Suppressor macrophage (primary cell): ENCODE measurements around the gene NUP210L.
"Not testable (repeated sequence)": the region's sequence is repeated elsewhere in the genome, so short reads cannot be mapped to it uniquely, and the experiment has no call there.

Source experiments
- DNase-seq, 4 experiments: peaks; one replicate each; pipeline ENCODE4 v3.0.0-alpha.2; 2020 to 2022

Gene NUP210L

DNA sequence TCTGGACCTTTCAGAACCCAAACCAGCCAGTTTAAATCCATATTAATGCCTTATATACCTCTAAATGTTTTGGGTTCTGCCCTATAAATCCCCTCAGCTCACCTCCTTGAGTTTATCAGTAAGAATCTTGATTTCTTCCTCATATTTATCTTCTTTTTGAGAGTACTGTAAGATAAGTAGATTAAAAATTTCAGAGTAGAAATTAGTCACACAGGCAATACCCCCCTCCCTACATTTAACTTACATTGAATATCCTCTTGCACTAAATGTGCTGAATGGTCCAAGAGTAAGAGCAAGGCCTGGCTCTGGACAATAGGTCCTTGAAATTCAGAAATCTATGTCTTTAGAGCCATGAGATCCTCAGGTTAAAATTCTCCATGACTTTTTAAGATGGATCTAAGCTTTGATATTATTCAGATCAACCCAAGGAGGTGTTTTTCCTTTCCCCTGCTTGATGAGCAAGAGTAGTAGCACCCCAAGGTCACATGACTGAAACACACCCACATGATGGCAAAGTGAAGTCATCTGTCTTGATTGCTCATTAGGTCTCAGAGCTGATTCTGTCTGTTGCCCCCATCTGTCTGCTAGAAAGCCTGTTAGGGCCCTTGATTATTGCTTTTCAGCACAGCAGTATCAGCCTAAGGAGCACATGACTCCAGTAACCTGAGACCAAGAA, 15.8 kb upstream of the NUP210L start:
- peak; percentile 41 to 64 (median 60) for DNase-seq

DNA sequence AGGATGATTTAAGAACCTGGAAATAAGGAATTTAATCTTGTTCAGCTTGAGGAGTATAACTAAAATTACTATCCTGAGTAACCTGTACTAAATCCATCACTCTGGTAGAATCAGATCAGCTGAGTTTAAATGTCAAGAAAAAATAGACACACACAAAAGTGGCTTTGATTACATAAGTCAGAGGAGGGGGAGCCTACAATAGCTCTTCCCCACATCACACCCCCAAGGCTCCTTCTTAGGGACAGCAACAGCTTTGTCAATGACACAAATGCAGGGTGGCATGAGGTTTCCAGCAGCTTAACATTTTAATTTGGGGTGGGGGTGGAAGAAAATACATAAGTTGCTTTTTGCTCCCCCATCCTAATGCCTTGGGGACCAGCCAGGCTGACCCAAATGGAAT, 12.6 kb upstream of the NUP210L start:
- no peak for DNase-seq

DNA sequence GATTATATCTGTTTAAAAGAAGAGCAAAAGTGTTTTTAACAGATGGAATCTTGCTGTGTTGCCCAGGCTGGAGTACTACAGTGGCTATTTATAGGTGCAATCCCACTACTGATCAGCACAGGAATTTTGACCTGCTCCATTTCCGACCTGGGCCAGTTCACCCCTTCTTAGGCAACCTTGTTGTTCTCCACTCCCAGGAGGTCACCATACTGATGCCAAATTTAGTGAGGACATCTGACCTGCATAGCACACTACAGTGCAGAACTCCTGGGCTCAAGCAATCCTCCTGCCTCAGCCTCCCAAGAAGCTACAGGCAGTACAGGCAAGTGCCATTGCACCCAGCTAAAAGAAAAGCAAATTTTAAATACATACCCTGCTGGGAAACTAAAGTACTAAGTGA, 11.3 kb upstream of the NUP210L start:
- no peak for DNase-seq

DNA sequence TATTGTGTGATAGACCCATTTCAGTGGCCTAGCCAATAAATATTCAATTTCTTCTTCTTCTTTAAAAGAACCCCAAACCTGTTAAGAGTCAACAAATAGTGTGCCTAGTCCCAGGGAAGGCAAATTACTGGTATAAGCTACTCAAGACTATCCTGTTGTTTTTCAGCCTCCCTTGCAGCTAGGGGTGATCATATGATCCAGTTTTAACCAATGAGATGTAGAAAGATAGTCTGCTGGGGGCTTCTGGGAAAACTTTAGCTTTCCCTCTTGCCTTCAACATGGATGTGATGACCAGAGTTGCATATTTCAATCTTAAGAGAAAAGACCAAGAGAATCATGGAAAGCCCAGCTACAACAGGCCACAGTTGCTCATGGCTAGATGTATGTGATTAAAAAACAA, 4.7 kb upstream of the NUP210L start:
- DNase-seq: no peak

DNA sequence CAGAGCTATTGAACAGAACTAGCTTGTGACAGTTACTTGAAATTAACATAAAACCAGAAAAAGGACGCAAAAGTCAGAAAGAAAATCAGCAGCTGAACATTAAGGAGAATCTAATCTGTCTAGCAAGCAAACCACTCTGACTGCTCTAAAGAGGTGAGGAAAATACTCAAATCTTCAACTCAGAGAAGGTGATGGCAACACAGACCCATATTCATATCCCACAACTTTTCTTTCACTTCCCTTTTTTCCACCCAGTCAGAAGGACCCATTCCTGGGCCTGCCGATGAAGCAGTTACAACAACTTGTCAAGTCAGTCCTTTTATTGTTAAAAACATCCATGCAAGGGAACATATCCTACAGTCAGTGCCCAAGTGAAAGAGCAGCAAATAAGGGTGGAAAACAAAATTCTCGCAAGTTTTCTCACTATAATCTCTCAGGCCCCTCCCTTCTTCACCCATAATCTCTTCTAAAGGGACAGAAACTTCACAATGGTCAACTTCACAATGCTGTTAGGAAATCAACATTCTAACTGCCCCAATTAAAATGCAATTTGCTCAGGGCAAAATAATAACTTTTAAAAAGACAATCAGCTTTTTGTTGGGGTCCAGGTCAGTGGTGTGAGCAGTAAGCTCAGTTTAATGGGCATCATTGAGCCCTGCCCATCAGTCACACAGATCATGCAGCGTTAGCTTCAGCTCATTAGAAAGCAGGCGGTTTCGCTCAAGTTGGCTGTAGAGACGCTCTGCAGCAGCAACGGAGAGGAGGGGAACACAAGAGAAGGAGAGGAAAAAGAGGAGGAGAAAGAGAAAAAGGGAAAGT, 3.6 kb upstream of the NUP210L start:
- DNase-seq: peak; percentile 70 to 87 (median 80)

DNA sequence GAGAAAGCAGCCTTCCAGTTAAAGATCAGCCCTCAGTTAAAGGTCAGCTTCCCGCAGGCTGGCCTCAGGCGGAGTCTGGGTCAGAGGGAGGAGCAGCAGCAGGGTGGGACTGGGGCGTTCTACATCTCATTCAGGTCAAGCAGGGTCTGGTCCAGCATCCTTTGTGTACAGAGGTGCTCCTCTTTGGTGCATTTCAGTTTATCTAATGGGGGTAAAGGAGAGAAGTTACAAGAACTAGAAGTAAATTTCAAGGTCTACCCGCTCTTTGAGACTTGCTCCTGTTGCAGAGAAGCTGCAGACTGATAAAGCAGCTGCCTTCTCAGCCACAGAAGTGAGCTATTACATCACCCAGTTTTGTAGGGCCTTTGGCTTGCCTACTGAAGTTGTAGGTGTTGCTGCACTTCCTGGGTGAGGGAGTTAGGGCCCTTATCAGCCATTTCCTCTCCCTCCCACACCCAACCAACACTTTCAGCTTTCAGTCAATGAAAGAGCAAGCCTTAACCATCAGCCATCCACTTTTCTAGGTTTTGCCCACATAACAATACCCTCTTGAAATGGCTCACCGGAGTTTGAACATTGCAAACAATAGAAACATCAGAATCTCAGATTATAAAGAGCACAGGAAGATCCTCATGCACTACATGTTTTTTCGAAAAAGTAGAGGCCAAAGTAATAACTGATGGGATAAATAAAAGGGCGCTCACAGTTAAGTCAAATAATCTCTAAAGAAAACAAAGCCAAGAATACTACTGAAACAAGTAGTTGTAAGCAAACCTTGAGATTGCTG, 2.8 kb upstream of the NUP210L start:
- DNase-seq: peak; percentile 56 to 82 (median 78)

DNA sequence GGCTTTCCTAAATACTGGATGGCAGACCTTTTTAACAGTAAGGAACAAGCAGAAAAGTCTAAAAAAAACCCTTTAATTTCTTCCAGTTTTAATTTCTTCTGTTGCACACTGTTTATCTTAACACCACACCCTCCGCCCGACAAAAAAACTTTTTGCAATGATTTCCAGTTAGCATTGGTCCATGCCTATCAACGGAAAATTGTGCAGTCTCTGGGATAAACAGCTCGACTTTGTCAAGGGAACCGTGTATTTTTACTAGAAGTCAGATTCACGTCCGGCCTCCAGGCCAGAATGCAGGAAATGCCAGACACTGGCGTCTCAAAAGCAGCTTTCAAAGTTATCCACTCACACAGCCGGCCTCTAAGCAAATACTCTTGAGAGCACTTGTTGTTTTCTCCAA, 378 bp upstream of the NUP210L start:
- DNase-seq: no peak

DNA sequence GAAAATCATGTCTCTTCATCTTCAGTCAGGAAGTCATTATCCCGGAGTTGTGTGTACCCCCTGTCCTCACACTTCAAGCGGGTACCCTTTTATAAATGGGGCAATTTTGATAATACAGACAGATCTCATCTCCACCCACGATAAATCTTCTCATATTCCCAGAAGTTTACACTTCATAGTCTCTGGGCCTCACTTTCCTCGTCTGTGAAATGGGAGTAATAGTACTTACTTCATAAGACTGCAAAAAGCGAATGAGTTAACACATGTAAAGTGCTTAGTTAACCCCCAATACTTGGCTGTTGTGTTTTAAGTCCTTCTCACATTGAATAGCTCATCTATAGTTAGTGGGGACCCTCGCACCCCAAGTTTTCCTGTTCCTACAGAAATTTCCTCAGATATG, 820 bp downstream of the NUP210L start:
- no peak for DNase-seq

DNA sequence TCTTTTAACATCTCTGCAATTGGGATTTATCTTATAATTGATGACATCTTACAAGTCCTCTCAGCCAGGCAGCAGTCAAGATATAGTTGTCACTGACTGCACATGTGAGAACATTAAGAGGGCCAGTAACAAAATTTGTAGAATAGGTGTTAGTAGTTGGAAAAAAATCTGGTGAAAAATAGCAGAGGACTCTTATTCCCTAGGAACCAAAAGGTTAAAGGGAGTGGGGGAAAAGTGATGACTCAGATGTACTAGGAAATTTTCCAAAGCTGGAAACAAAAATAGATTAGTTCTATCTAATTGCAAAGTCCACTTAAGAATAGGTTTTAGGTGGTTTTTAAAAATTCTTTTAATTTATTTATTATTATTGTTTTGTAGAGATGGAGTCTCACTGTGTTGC, 3.6 kb downstream of the NUP210L start:
- DNase-seq: no peak

DNA sequence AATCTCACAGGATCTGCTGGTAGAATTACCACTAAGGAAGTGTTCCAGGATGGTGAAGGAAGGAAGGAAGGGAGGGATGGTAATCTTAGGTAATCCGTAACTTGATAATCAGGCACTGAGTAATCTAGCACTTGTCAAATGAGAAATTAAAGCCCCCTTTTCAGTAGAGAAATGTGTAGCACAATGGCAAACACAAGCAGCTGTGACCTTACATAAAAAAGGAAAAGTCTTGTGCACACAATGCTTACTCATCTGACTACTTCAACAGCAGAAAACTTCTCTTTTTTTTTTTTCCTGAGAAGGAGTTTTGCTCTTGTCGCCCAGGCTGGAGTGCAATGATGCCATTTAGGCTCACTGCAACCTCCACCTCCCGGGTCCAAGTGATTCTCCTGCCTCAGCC, 6.1 kb downstream of the NUP210L start:
- DNase-seq: peak; percentile 45 to 79 (median 66)

DNA sequence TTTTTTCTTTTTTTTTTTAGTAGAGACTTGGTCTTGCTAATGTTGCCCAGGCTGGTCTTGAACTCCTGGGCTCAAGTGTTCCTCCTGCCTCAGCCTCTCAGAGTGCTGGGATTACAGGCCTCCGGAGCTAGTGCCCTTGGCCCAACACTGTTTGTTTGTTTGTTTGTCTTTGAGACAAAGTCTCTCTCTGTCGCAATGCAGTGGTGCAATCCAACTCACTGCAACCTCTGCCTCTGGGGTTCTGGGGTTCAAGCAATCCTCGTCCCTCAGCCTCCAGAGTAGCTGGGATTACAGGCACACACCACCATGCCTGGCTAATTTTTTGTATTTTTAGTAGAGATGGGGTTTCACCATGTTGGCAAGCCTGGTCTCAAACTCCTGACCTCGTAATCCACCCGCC, 7.4 kb downstream of the NUP210L start:
- peak in 1 of 4 experiments; percentile 15 for DNase-seq

DNA sequence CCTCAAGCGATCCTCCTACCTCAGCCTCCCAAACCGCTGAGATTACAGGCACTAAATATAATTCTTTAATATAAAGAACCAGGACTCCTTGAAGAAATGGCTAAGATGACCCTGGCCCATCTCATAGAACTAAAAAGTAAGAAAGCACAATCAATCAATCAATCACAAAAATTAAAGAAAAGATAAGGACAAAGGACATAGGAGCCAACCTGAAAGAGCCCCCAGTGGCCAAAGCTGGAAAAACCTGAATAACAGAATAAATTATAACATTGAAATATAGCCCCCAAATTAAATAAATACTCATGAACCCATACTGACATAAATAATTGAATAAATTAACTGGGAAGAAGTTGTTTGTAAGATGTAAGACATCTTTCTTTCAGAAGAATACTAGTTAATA, 8.9 kb downstream of the NUP210L start:
- DNase-seq: peak in 1 of 4 experiments; percentile 32

DNA sequence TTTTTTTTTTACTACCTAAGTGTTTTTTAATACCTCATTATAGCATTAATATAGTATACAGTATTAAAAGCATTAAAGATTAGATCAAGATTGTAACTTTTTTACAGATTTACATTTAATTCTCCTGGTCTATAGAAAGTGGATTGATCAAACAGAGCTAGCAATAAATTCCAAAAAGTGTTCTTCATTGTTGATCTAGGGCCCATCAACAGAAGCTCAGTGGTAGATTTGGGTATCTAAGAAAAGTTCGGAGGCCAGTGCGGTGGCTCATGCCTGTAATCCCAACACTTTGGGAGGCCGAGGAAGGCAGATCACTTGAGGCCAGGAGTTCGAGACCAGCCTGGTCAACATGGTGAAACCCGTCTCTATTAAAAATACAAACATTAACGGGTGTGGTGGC, 12.5 kb downstream of the NUP210L start:
- DNase-seq: no peak

DNA sequence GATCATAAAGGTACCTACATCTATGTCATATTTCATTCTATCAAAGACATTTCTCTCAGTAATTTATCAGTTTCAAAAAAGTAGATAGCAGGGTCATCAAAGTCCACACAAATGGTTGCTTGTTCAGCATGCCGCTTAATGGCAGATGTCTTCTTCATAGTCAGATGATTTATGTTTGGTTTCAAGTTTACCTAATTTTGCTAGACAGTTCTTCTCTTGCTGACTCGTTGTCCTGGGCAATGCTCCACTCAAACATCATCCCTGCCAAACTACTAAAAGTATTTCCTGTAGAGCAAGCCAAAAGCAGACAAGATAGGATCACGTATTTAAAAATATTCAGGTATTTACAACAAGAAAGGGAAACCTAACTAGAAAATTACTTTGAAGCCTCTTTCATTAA, 13.6 kb downstream of the NUP210L start:
- DNase-seq: no peak

DNA sequence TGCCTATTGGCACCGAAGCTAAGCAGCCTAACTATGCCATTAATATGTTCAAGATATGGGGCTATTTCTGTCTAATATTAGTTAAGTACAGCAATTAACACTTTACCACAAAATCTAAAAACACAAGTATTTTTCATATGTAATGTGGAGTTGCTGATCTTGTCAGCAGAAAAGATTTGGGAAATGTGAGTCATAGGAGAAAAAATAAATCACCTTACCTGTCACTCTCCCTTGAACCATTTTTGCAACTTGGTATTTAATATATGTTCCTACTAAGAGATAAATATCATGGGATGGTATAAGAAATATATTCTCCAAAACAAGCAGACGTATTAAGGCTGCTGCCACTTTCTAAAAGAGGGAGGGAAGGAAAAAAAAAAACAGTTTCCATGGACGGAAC, 17.0 kb downstream of the NUP210L start:
- no peak for DNase-seq

DNA sequence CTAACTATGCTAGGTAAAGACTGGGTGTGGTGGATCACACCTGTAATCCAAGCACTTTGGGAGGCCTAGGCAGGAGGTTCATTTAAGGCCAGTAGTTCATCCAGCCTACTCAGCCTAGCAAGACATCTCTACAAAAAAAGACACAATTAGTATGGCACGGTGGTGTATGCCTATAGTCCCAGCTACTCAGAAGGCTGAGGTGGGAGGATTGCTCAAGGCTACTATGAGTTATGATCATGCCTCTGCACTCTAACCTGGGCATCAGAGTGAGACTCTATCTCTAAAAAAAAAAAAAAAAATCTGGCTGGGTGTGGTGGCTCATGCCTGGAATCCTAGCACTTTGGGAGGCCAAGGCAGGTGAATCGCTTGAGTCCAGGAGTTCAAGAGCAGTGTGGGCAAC, 21.6 kb downstream of the NUP210L start:
- peak; percentile 32 to 66 (median 58) for DNase-seq

DNA sequence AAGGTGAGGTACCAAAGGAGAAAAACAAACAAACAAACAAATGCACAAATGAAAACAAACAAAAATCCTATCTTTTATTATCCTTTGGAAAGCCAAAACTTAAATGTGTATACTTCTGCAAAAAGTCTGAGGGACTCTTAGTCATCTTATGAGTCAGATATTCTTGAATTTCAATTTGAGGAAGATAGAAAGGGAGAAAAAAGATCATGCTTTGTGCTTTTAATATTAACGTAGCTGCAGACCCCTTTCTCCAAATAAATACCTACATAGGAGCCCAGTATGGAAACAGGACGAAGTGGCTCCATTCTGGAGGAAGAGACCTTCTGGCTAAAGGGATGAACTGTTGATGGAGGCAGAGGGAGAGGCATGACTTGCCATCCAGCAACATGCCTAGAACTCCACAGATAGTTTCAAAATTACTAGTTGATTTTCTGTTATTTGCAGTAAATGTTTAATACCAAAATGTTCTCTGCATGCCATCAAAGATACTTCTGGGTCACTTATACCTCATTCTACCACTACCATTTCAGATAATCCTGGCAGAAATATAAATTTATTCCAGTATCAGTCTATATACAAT, 25.4 kb downstream of the NUP210L start:
- peak in 3 of 4 experiments; percentile 19 to 76 (median 76) for DNase-seq

DNA sequence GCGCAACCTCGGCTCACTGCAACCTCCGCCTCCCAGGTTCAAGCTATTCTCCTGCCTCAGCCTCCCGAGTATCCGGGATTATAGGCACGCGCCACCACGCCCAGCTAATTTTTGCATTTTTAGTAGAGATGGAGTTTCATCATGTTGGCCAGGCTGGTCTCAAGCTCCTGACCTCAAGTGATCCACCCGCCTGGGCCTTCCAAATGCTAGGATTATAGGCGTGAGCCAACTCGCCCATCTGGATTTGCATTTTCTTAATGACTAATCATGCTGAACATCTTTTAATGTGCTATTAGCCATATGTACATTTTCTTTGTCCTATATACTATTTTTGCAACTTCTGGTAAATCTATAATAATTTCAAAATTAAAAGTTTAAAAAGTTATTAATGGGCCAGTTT, 31.7 kb downstream of the NUP210L start:
- DNase-seq: not testable (repeated sequence)

DNA sequence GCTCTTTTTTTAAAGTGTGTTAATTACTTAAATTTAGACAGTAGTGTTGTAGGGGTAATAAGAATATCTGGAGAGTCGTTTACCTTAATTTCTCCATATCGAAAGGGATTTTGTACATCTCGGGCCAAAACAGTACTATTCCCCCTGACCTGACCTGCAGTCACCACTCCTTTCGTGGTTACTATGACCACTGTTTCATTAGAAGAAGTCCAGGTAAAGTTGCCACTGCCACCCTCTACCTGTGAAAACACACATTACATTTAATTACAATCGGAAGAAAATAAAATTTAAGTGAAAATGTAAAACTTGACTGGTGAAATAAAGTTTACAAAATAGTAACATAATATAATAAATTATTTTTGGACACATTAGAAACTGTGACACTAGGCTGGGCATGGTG, 37.2 kb downstream of the NUP210L start:
- no peak for DNase-seq

DNA sequence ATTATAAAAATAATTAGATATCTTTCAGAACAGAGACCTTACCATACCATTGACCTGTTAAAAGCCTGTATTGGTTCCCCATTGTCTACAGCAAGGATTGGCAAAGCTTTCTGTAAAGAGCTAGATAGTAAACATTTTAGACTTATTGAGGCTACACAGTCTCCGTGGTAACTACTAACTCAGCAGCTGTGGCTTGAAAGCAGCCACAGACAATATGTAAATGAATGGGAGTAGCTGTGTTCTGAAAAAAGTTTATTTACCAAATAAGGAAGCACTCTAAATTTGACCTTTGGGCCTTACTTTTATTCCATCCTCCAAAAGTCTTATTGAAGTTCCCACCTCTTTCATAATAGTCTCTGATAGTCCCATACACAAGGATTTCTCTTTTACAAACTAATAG, 39.7 kb downstream of the NUP210L start:
- peak in 3 of 4 experiments; percentile 8 to 49 (median 43) for DNase-seq

DNA sequence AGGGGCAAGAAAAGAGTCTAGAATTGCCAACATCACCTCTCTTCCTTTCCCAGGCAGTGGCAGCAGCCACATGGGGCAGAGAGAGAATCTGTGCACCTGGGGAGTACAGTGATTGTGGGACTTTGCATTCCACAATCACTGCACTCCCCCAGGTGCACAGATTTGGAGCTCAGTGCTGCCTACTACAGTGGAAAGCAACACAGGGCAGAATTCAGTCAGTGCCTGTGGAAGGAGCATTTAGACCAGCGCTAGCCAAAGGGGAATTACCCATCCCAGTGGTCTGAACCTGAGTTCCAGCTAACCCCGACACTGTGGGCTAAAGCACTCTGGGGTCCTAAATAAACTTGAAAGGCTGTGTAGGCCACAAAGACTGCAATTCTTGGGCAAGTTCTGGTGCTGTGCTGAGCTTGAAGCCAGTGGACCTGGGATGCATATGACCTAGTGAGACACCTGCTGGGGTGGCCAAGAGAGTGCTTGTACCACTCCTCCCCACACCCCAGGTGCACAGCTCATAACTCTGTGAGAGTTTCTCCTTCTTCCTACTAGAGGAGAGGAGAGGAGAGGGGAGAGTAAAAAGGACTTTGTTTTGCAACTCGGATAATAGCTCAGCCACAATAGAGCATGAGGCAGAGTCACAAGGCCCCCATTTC, 50.3 kb downstream of the NUP210L start:
- no peak for DNase-seq

DNA sequence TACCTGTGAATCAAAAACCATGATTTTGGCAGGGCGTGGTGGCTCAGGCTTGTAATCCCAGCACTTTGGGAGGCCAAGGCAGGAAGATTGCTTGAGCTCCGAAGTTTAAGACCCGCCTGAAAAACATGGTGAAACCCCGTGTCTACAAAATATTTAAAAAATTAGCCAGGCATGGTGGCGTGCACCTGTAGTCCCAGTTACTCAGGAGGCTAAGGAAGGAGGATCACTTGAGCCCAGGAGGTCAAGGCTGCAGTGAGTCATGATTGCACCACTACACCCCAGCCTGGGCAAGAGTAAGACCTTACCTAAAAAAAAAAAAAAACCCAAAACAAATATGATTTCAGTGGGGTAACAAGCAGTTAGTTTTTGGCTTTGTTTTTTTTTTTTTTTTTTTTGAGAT, 54.7 kb downstream of the NUP210L start:
- DNase-seq: not testable (repeated sequence)
